ENCODE results near the gene PRKCH.

The PRKCH gene

DNA sequence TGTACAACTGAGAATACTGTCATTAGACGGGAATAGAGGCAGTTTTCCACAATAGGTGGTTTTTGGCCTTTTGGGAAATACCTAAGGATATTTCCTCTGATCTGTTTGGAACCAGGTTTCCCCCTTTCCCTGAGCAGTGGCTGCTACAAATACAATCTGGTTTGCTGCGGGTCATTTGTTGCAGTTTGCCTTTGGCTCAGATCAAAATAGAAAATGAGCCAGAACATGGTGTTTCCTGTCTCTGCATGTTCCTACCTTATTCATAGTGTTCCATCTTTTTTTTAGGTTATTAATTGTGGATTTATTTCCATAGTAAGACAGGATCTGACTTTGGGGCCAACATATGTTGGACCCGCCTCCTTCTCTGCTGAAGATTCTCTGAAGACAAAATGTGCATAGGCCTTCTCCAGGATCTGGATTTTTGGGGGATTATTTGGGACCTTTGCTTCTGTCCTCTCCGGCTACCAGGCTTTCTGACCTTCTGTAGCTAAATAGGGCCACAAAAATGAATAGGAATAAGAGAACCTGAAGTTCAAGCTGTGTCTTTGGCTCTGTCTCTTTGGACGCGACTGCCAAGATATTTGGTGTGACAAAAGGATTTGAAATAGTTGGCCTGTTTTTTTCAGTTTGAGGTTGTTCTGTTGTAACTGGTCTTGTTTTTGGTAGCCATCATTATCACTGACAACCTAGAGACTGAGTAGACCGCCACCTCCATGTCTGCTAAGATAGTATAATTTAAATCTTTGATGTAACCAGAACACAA lies 146.9 kb downstream of the PRKCH start:
- no peak for DNase-seq
- TF ChIP-seq POLR2A (IDR thresholded peaks at IDR 0.05; ENCODE audit: low read length) (no peak), GATA1 (IDR thresholded peaks at IDR 0.05; ENCODE audit: low read depth, low read length) (no peak)

DNA sequence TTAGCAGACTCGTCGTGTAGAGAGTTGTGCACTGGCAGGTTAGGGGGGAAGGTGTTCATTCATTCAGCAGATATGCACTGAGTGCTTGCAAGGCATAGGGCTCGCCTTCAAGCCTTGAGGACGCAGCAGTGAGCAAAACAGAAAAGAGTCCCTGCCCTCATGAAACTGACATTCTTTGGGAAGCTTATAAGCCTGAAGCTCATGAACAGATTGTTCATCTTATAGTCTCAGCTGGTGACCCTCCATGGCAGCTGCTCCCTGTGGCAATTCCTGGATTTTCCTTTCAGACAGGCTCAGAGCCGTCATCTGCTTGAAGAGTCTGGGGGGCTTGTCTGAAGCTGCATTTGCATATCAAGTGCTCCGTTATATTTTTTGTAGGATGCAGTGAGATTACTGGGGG lies 148.4 kb downstream of the PRKCH start:
- DNase-seq = no peak
- TF ChIP-seq GATA1 (IDR thresholded peaks at IDR 0.05; ENCODE audit: low read depth, low read length) (no peak), POLR2A (IDR thresholded peaks at IDR 0.05; ENCODE audit: low read length) (no peak)

DNA sequence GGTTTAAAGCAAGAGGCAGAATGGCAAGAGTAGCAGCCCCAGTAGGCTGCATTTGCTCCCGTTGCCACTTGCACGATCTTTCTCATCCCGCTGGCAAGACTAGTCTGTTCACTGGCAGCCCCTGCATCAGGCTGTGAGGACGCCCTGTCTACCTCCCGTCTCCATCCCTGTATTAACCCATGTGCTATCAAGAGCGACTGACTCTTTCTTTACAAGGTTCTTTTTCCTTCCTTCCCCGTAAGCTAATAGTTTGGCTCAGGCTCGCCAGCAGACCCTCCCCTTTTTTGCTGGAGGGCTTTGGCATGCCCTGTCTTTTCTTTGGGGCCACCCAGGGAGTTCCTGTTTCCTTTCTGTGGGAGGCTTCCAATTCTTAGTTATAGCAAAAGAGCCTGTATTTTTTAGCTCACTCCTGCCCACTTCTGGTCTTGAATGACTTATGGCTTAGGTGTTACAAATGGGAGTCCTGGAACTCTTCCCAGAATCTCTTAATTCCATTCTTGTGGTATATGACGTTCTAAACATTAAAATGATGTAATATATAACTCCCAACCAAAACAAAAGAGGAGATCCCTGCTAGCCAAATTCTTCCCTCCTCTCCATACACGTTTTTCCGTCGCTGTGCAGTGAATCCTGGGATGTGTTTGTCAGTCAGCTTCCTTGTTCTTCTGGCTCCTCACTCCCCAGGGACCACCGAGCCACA lies 149.0 kb downstream of the PRKCH start:
- no peak for TF ChIP-seq GATA1 (IDR thresholded peaks at IDR 0.05; ENCODE audit: low read depth, low read length)
- DNase-seq = no peak

DNA sequence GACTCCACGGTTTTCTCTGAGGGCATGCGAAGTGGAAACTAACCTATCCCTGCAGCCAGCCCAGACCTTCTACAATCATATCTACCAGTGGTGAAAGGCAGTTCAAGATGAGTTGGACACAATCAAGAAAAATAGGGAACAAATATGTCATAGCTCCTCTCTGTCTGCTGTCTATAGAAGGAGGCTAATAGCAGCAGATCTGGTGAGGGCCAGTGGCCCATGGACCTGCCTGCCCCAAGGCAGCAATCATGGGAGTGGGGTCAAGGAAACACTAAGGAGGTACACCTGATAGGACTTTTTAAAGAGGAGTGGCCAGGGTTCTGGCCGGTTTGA lies 149.5 kb downstream of the PRKCH start:
- DNase-seq = no peak
- TF ChIP-seq GATA1 (IDR thresholded peaks at IDR 0.05; ENCODE audit: low read depth, low read length) (no peak), POLR2A (IDR thresholded peaks at IDR 0.05; ENCODE audit: low read length) (no peak)

DNA sequence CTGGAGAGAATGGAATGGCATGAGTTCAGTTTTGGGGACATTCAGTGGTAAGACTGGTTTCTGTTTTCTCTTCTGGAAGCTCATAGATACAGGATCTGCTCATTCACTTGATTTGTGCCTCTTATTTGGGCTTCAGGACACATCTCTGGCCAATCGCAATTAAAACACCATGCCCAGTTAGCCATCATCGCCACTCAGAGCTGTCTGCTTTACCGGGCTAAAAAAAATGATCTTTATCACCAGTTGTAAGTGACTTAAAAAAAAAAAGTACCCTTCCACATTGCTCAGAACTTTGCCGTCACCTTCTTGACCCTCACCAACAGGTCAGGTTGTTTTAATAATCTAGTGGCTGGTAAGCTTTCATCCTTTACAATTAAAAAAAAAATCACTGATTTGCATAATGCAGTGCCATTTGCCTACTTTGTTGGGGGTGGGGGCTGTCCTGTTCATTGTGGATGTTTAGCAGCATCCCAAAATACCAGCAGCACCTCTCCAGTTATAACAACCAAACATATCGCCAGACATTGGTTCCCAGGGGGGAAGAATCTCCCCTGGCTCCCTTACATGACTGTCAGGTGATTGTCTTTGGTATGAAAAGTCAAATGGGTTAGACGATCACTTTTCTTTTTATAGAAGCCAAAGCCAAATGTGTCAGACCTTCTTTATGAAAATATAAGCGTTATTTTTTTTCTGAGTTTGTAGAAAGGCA lies 150.1 kb downstream of the PRKCH start:
- no peak for DNase-seq
- TF ChIP-seq GATA1 (IDR thresholded peaks at IDR 0.05; ENCODE audit: low read depth, low read length) (no peak), POLR2A (IDR thresholded peaks at IDR 0.05; ENCODE audit: low read length) (no peak)

DNA sequence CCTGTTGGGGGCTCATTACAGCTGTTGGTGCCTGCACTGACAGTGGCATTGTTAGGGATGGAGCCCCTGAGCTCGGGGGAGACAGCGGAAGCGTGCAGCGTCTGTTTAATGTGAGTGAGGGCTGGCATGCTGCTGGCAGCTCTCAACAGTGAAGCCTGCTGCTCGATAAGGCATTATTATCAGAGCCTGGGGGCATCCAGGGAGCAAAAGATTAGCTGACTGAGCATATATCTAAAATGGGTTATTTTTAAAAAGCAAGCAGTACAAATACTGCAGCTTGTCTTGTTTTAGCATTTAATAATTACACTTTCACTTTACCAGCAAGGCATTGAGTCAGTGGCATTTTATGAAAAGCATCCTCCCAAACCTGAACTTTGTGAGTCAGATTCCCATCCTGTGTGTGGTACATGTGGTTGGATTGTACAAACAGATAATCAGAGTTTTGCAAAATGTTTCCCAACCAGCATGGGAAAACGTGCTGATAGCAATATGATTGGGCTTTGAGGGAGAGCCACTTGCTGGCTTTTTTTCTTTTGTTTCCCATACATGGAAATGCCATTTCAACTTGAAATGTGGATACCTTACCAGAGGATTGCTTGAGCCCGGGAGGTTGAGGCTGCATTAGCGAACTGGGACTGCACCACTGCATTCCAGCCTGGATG lies 150.8 kb downstream of the PRKCH start:
- peak; percentile 50 to 66 for DNase-seq
- TF ChIP-seq GATA1 (IDR thresholded peaks at IDR 0.05; ENCODE audit: low read depth, low read length) (no peak), POLR2A (IDR thresholded peaks at IDR 0.05; ENCODE audit: low read length) (peak; percentile 30)

DNA sequence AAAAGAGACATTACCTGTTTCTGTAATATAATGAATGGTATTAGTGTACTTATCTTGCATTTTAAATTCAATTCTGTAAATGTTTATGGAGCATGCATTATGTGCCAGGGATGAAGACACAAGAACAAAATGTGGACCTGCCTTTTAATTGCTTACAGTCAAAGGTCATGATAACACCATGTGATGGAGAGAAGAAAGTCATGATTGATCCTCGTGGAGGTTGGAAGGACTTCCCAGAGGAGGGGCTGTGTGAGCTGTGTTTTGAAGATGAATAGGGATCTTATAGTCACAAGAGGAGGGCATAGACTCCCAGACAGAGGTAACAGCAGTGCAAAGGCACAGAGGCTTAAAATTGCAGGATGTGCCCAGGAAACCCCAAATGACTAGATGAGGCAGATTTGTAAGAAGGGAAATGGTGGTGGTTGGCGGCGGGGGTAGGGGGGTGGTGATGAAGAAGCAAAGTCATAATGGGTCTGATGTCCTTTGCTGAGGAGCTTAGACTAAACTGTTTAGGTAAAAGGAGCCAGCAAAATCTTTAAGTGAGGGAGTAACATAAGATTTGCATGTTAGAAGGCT lies 151.5 kb downstream of the PRKCH start:
- TF ChIP-seq GATA1 (IDR thresholded peaks at IDR 0.05; ENCODE audit: low read depth, low read length) = no peak
- TF ChIP-seq POLR2A (IDR thresholded peaks at IDR 0.05; ENCODE audit: low read length) = no peak
- DNase-seq = no peak

DNA sequence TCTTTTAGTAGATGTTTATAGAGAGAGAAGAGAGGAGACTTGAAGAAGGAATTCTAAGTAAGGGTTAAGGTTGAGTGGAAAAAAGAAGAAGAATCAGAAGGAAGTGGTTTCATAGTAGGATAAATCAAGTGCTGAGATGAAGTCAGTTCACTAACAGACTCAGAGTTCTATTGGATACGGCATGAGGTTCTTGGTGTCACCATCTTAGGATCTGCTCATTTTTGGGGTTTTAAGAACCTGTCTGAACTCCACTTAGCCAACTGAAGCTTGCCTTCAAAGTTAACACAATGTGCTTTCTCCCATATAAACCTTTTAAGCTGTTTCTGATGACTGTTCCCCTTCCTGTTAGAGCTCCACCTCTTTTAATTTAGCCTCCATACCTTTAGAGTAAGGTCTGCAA lies 152.6 kb downstream of the PRKCH start:
- no peak for DNase-seq
- TF ChIP-seq POLR2A (IDR thresholded peaks at IDR 0.05; ENCODE audit: low read length) = no peak
- no peak for TF ChIP-seq GATA1 (IDR thresholded peaks at IDR 0.05; ENCODE audit: low read depth, low read length)

DNA sequence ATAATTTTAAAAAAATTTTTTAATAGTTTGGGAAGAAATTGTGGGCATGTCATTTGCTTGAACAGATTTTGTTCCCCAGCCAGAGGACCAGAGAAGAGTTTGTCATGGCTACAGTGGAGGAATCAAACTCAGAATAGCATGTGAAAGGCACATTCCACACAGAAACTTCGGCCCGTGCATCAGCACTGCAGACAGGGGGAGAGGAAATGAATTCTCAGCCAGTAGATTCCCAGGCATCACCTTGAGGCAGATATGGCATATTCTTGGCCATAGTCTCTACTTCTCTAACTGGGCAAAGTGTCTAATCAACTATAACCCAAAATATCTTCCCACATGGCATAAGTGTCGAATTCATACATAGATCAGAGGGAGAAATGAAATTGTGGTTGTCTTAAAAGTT lies 153.3 kb downstream of the PRKCH start:
- no peak for TF ChIP-seq GATA1 (IDR thresholded peaks at IDR 0.05; ENCODE audit: low read depth, low read length)
- no peak for TF ChIP-seq POLR2A (IDR thresholded peaks at IDR 0.05; ENCODE audit: low read length)
- DNase-seq = no peak

DNA sequence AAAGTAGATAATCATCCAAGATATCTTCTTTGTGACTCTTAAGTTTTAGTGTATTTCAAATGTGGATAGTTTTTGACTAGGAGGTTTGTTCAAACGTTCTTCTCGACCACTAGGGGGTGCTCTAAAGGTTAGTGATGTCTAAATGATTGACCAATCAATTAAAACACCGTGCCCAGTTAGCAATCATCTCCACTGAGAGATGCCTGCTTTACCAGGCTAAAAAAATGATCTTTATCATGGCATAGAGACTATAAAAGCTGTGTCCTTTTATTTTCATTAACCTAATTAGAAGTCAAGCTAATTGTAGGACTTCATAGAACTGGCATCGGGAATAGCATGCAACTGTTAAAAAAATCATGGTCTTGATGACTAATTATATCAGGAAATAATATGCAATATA lies 153.9 kb downstream of the PRKCH start:
- DNase-seq = peak; percentile 58 to 78

DNA sequence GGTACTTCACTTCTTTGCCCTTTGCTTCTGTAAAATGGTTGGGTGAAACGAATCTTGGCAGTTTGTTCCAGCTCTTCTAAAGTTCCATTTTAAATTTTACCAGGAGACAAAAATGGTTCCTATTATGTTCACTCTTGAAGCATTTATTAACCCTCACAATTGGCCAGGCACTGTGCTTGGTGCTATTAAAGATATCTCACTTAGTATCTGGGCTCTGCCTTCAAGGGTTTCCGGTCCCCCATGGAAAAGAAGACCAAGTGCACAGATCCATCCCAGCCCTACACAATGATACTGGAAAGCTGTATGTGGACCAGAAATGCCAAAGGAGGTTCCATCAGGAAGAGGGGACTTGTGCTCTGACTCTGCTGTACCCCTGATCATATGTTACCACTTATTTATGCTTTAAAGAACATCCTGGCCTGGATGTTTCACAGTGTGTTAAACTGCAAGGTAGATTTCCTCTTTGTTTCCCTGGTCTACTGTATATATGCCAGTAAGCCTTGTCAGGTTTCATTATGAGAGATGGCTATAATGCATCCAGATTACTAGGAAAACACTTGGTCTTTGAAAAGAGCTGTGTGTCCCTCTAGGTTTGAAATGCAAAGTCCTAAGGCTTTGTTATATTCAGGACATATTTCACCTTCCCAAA lies 154.8 kb downstream of the PRKCH start:
- TF ChIP-seq POLR2A (IDR thresholded peaks at IDR 0.05; ENCODE audit: low read length) = no peak
- no peak for TF ChIP-seq GATA1 (IDR thresholded peaks at IDR 0.05; ENCODE audit: low read depth, low read length)
- no peak for DNase-seq

More for the DNA sequence above, 153.9 kb downstream of the PRKCH start:
- TF ChIP-seq POLR2A (IDR thresholded peaks at IDR 0.05; ENCODE audit: low read length) (no peak), GATA1 (IDR thresholded peaks at IDR 0.05; ENCODE audit: low read depth, low read length) (no peak)

DNA sequence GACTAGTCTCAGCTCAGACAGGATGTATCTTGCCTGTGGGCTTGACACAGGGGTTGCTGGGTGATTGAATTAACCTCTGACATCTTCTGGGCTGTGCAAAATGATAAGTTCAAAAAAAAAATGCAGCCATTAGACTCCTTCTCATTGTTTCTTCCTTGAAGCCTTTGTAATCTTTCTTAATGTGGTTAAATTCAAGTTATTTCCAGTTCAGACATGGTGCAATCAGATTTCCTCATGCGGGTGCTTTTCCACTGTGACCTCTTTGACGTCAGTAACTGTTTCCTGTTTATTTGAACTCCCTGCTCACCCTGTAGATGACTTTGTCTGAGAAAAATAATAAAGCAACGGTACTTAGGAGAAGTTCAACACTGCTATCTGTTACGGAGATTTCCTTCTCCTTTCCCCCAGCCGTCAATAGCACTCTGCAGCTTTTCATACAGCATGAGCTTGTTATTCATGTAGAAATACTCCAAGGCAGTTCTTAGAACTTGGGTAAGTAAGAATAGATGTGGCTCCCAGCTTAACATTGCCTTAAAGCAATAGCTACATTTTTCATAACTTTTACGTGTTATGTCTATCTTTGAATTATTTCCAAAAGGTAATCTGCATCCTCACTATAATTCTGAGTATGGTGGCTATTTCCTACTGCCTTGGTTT lies 155.5 kb downstream of the PRKCH start:
- DNase-seq = no peak
- TF ChIP-seq GATA1 (IDR thresholded peaks at IDR 0.05; ENCODE audit: low read depth, low read length) = no peak
- TF ChIP-seq POLR2A (IDR thresholded peaks at IDR 0.05; ENCODE audit: low read length) = no peak
